Neural progenitor cell (in vitro differentiated cells): ENCODE results near the gene SLC2A10. TPM values are rescaled to one million over a fixed set of nuclear protein-coding genes. Genes with fewer than 3 reads are reported as not detected.

Source experiments
- DNase-seq: peaks from one replicate; pipeline ENCODE4 v3.0.0-alpha.2; 2016; ENCODE audit warnings: low spot score
- H2AFZ ChIP-seq: fragments of 200-600 bp; sonication (generic); replicated peaks from 2 replicates; pipeline ENCODE4 v1.6.1; 2016; ENCODE audit warnings: antibody characterized with exemption
- H3F3A ChIP-seq: fragments of 200-600 bp; sonication (generic); 2 replicates; pipeline ENCODE4 v1.6.1; 2016; ENCODE audit warnings: antibody characterized with exemption, low read depth
- H3K27ac ChIP-seq: fragments of 200-600 bp; sonication (generic); 2 replicates; pipeline ENCODE4 v1.5.1; 2016; ENCODE audit warnings: mild to moderate bottlenecking
- H3K27me3 ChIP-seq: fragments of 200-600 bp; sonication (generic); 2 replicates; pipeline ENCODE4 v1.6.1; 2016; ENCODE audit warnings: mild to moderate bottlenecking, moderate library complexity
- H3K36me3 ChIP-seq: fragments of 200-600 bp; sonication (generic); 2 replicates; pipeline ENCODE4 v1.5.1; 2016
- H3K4me1 ChIP-seq: fragments of 200-600 bp; sonication (generic); 2 replicates; pipeline ENCODE4 v1.6.1; 2016; ENCODE audit warnings: mixed run types
- H3K4me2 ChIP-seq: fragments of 200-600 bp; sonication (generic); 2 replicates; pipeline ENCODE4 v1.6.1; 2016
- H3K4me3 ChIP-seq: fragments of 200-600 bp; sonication (generic); 2 replicates; pipeline ENCODE4 v1.5.1; 2016
- H3K79me2 ChIP-seq: fragments of 200-600 bp; sonication (generic); 2 replicates; pipeline ENCODE4 v1.6.1; 2016; ENCODE audit warnings: low read depth
- H3K9ac ChIP-seq: fragments of 200-600 bp; sonication (generic); 2 replicates; pipeline ENCODE4 v1.6.1; 2016
- H3K9me3 ChIP-seq: fragments of 200-600 bp; sonication (generic); 2 replicates; pipeline ENCODE4 v1.5.1; 2016; ENCODE audit warnings: low read depth
- H4K20me1 ChIP-seq: fragments of 200-600 bp; sonication (generic); 2 replicates; pipeline ENCODE4 v1.6.1; 2016; ENCODE audit warnings: low read depth
- H3K27ac Mint-ChIP-seq: 3 replicates; pipeline ENCODE4 v1.8.0; 2021; ENCODE audit warnings: mixed read lengths
- H3K27me3 Mint-ChIP-seq: 2 replicates; pipeline ENCODE4 v1.8.0; 2022; ENCODE audit warnings: low read depth, mild to moderate bottlenecking, inconsistent platforms, moderate library complexity, mixed read lengths; ENCODE audit not compliant: insufficient read depth
- H3K36me3 Mint-ChIP-seq: 3 replicates; pipeline ENCODE4 v1.8.0; 2021; ENCODE audit warnings: mixed read lengths
- H3K4me1 Mint-ChIP-seq: 3 replicates; pipeline ENCODE4 v1.8.0; 2021; ENCODE audit warnings: mixed read lengths
- H3K4me3 Mint-ChIP-seq: 3 replicates; pipeline ENCODE4 v1.8.0; 2021; ENCODE audit warnings: mild to moderate bottlenecking, moderate library complexity, mixed read lengths
- H3K9me3 Mint-ChIP-seq: 3 replicates; pipeline ENCODE4 v1.8.0; 2020; ENCODE audit warnings: mixed read lengths
- EZH2 ChIP-seq: fragments of 200-600 bp; sonication (generic); IDR thresholded peaks from 2 replicates; pipeline ENCODE4 v1.6.1; 2017; ENCODE audit warnings: antibody characterized with exemption, mild to moderate bottlenecking, moderate library complexity
- EZH2phosphoT487 ChIP-seq: fragments of 200-600 bp; sonication (generic); IDR thresholded peaks from 2 replicates; pipeline ENCODE4 v1.6.1; 2017; ENCODE audit warnings: antibody characterized with exemption
- total RNA-seq: library from RNA; depleted of rRNA; stranded (reverse); fragments of >200 nt; gene quantifications from 2 replicates; pipeline ENCODE4 v1.2.3, GENCODE V29; 2015; ENCODE audit warnings: low replicate concordance
- TF ChIP-seq, protein P1 (sequence below): fragments of 200-600 bp; sonication (generic); IDR thresholded peaks from 2 replicates; pipeline ENCODE4 v1.5.1; 2017; ENCODE audit warnings: antibody characterized with exemption, mild to moderate bottlenecking

Gene SLC2A10
- total RNA-seq, 1 donor from 2014 or later: 9.6 TPM

DNA sequence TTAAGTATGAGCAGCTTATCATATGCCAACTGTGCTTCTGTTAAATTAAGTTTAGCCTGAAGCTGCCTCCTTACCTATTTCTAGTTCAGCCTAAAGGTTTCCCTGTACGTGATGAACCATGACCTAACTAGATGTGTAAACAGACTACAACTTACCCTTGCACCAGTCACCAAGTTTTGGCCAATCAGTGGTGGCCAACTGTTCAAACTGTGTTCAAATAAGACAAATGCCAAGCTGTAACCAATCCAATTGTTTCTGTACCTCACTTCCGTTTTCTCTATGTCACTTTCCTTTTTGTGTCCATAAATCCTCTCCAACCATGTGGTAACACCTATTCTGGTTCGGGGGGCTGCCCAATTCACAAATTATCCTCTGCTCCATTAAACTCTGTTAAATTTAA lies 6.0 kb upstream of the SLC2A10 start:
- Mint-ChIP-seq H3K36me3 (peaks cover 8% of the 10 kb centered on the region), H3K4me3 (no peak overlapping the region), H3K9me3 (peaks cover 18% of the 10 kb centered on the region), H3K4me1 (peaks cover 36% of the 10 kb centered on the region), H3K27me3 (peaks cover 9% of the 10 kb centered on the region), H3K27ac (no peak overlapping the region)
- Histone ChIP-seq H3K9ac (no peak overlapping the region), H3K27me3 (no peaks in the 10 kb centered on the region), H3K9me3 (peaks cover 5% of the 10 kb centered on the region), H4K20me1 (no peaks in the 10 kb centered on the region), H3K4me1 (peaks cover 8% of the 10 kb centered on the region), H3K27ac (no peak overlapping the region), H3K4me3 (no peak overlapping the region), H3K79me2 (no peaks in the 10 kb centered on the region), H3K4me2 (no peak overlapping the region), H3K36me3 (no peaks in the 10 kb centered on the region), H3F3A (peaks cover 29% of the 10 kb centered on the region), H2AFZ (no peak overlapping the region)
- TF ChIP-seq EZH2phosphoT487: no peak
- TF ChIP-seq EZH2: no peak
- TF ChIP-seq, protein P1, sequence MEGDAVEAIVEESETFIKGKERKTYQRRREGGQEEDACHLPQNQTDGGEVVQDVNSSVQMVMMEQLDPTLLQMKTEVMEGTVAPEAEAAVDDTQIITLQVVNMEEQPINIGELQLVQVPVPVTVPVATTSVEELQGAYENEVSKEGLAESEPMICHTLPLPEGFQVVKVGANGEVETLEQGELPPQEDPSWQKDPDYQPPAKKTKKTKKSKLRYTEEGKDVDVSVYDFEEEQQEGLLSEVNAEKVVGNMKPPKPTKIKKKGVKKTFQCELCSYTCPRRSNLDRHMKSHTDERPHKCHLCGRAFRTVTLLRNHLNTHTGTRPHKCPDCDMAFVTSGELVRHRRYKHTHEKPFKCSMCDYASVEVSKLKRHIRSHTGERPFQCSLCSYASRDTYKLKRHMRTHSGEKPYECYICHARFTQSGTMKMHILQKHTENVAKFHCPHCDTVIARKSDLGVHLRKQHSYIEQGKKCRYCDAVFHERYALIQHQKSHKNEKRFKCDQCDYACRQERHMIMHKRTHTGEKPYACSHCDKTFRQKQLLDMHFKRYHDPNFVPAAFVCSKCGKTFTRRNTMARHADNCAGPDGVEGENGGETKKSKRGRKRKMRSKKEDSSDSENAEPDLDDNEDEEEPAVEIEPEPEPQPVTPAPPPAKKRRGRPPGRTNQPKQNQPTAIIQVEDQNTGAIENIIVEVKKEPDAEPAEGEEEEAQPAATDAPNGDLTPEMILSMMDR: no peak
- DNase-seq: no peak

DNA sequence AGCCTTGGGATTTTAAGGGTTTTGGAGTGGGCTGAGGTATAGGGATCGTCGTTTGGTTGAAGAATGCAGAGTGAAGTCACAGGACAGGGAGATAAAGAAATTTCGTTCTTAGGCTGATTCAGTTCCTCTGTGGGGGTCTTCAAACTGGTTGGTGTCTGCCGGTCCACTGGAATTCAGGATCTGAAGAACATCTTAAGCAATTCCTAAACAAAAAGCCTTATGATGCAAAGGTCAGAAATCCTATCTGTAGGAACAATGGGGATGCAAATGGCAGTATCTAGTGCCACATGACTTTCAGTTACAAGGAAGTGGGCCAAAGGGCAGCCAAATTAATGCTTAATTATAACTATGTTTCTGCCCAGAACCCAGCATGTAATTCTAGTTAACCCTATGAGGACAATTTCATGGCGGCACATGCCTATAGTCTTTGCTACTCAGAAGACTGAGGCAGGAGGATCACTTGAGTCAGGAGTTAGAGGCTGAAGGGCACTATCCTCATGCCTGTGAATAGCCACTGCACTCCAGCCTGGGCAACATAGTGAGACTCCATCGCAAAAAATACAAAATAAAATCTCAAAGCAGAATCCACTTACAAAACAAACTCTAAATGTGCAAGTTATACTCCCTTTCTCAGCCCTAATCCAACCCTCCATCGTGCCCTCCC lies 4.6 kb upstream of the SLC2A10 start:
- peak overlapping the region; percentile 31 for H3K4me3 Mint-ChIP-seq
- no peak for DNase-seq
- H2AFZ ChIP-seq: peak overlapping the region; percentile 73
- H3K36me3 Mint-ChIP-seq: peaks cover 1% of the 10 kb centered on the region
- no peak overlapping the region for H3K27ac ChIP-seq
- H3F3A ChIP-seq: peaks cover 33% of the 10 kb centered on the region
- H3K27ac Mint-ChIP-seq: peak overlapping the region; percentile 89
- peak overlapping the region; percentile 42 for H3K4me2 ChIP-seq
- no peaks in the 10 kb centered on the region for H3K79me2 ChIP-seq
- no peaks in the 10 kb centered on the region for H3K27me3 ChIP-seq
- peaks cover 5% of the 10 kb centered on the region for H3K9me3 ChIP-seq
- H3K4me3 ChIP-seq: no peak overlapping the region
- peaks cover 8% of the 10 kb centered on the region for H3K27me3 Mint-ChIP-seq
- H3K36me3 ChIP-seq: no peaks in the 10 kb centered on the region
- peaks cover 13% of the 10 kb centered on the region for H3K4me1 ChIP-seq
- no peak overlapping the region for H3K9ac ChIP-seq
- H3K4me1 Mint-ChIP-seq: peaks cover 36% of the 10 kb centered on the region
- peaks cover 11% of the 10 kb centered on the region for H3K9me3 Mint-ChIP-seq
- TF ChIP-seq EZH2phosphoT487: no peak
- no peaks in the 10 kb centered on the region for H4K20me1 ChIP-seq

DNA sequence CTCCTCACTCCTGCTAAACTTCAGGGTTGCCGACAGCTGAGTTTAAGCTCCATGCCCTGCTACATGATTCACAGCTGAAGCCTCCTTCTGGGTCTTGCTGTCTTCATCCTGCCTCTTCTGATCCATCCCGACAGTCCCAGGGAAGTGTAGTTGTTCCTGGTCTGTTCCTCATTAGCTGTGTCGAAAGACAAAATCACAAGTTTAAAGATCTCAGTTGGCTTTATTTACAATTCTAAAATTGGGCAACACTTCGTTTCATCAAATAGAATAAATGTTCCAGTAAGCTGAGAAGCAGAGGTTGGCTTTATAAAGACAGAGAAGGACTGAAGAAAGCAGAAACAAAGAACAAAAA lies 4.1 kb upstream of the SLC2A10 start:
- Mint-ChIP-seq H3K27ac (peak overlapping the region; percentile 11), H3K9me3 (peaks cover 7% of the 10 kb centered on the region), H3K36me3 (peaks cover 2% of the 10 kb centered on the region), H3K4me1 (peaks cover 38% of the 10 kb centered on the region), H3K27me3 (peaks cover 7% of the 10 kb centered on the region), H3K4me3 (no peak overlapping the region)
- Histone ChIP-seq H4K20me1 (no peaks in the 10 kb centered on the region), H2AFZ (no peak overlapping the region), H3K27me3 (no peaks in the 10 kb centered on the region), H3K4me2 (no peak overlapping the region), H3F3A (peaks cover 29% of the 10 kb centered on the region), H3K79me2 (no peaks in the 10 kb centered on the region), H3K9me3 (peaks cover 5% of the 10 kb centered on the region), H3K36me3 (no peaks in the 10 kb centered on the region), H3K4me1 (peaks cover 13% of the 10 kb centered on the region), H3K9ac (no peak overlapping the region), H3K4me3 (no peak overlapping the region), H3K27ac (no peak overlapping the region)
- no peak for TF ChIP-seq EZH2
- TF ChIP-seq, protein P1: no peak
- TF ChIP-seq EZH2phosphoT487: no peak
- no peak for DNase-seq

DNA sequence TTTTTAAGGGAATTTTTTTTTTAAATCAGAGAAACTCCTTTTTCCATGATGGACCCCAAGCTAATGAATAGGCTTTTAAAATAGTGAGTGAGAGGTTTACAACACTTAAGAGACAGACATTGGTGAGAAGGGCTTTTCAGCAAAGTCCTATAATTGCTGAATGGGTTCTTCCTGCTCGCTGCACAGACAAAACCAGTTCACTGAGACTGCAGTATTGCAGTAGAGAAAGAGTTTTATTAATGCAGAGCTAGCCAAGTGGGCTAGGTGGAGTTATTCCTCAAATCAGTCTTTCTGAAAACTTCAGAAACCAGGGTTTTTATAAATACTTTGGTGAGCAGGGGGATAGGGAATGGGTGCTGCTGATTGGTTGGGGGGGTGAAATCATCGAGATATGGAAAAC lies 3.2 kb upstream of the SLC2A10 start:
- peaks cover 24% of the 10 kb centered on the region for H3F3A ChIP-seq
- H3K4me3 Mint-ChIP-seq: no peak overlapping the region
- no peak overlapping the region for H3K27ac ChIP-seq
- H4K20me1 ChIP-seq: no peaks in the 10 kb centered on the region
- H3K36me3 Mint-ChIP-seq: peaks cover 5% of the 10 kb centered on the region
- H3K27ac Mint-ChIP-seq: peak overlapping the region; percentile 42
- no peak overlapping the region for H3K4me2 ChIP-seq
- no peak overlapping the region for H3K9ac ChIP-seq
- H3K79me2 ChIP-seq: no peaks in the 10 kb centered on the region
- H3K9me3 ChIP-seq: peaks cover 5% of the 10 kb centered on the region
- peaks cover 38% of the 10 kb centered on the region for H3K4me1 Mint-ChIP-seq
- no peaks in the 10 kb centered on the region for H3K36me3 ChIP-seq
- TF ChIP-seq, protein P1: no peak
- TF ChIP-seq EZH2phosphoT487 (no peak), EZH2 (no peak)
- H2AFZ ChIP-seq: no peak overlapping the region
- no peaks in the 10 kb centered on the region for H3K27me3 ChIP-seq
- no peak for DNase-seq
- peaks cover 13% of the 10 kb centered on the region for H3K4me1 ChIP-seq
- H3K9me3 Mint-ChIP-seq: peaks cover 7% of the 10 kb centered on the region
- H3K4me3 ChIP-seq: no peak overlapping the region
- H3K27me3 Mint-ChIP-seq: peaks cover 7% of the 10 kb centered on the region
